PC-3 (cell line): ENCODE measurements around the gene SOX12.
A peak's percentile ranks its signal among the peaks of the same experiment; 100 is the strongest.

ENCODE experiments used
- CTCF ChIP-seq: fragments of 300-600 bp; sonication (generic); conservative IDR thresholded peaks from 2 replicates; pipeline ENCODE4 v1.5.1; 2017; ENCODE audit warnings: antibody characterized with exemption, low read depth, mild to moderate bottlenecking, low read length
- EZH2 ChIP-seq: fragments of 300-600 bp; sonication (generic); IDR thresholded peaks from one replicate; pipeline ENCODE4 v1.6.1; 2017; ENCODE audit warnings: antibody characterized with exemption, mild to moderate bottlenecking, low read length; ENCODE audit not compliant: unreplicated experiment
- EZH2phosphoT487 ChIP-seq: fragments of 300-600 bp; sonication (generic); IDR thresholded peaks from 2 replicates; pipeline ENCODE4 v1.6.1; 2018; ENCODE audit warnings: mild to moderate bottlenecking, antibody characterized with exemption, low read length, borderline replicate concordance

GRCh38 chr20:362271-363254 is 37.2 kb downstream of the SOX12 start:
- peak; percentile 86 for TF ChIP-seq CTCF
- no peak for TF ChIP-seq EZH2
- TF ChIP-seq EZH2phosphoT487 = no peak
